CD4-positive, alpha-beta T cell (primary cell): ENCODE measurements around the gene FBXO38. TPM values are rescaled to one million over a fixed set of nuclear protein-coding genes. Genes with fewer than 3 reads are reported as not detected.

Experiments used
- ATAC-seq: fragments of 200-7000 bp; cut with Tn5 transposase; one replicate; pipeline ENCODE4 v1.10.0; 2022; ENCODE audit warnings: mild to moderate bottlenecking; ENCODE audit not compliant: poor library complexity
- CTCF ChIA-PET: fragments of 350-600 bp; sonication (Branson Sonifier 250); formaldehyde crosslinking; loops from one replicate; lab custom pipeline; 2021; ENCODE audit warnings: antibody characterized with exemption, inconsistent platforms; lab: Charles Lee
- POLR2A ChIA-PET: fragments of 350-600 bp; sonication (Branson Sonifier 250); formaldehyde crosslinking; loops from one replicate; lab custom pipeline; 2021; ENCODE audit warnings: antibody characterized with exemption, inconsistent platforms; lab: Charles Lee
- DNase-seq, 14 experiments: peaks; one replicate each; pipeline ENCODE4 v3.0.0-alpha.2; 2013 to 2020; ENCODE audit warnings: mixed read lengths in 2 of 14
- H3K27ac ChIP-seq, 2 donors: one replicate each; pipeline versions ENCODE4 v1.5.1 to v1.7.0; 2013; ENCODE audit warnings: low read length in 2 of 2, low read depth in 1 of 2, mild to moderate bottlenecking in 1 of 2
- H3K27me3 ChIP-seq, 2 experiments: 1 replicate in 1 of 2; 2 replicates in 1 of 2; pipeline versions ENCODE4 v1.6.1 to v1.7.0; 2013; ENCODE audit warnings: low read length in 2 of 2, control low read depth in 1 of 2, mild to moderate bottlenecking in 1 of 2, moderate library complexity in 1 of 2; ENCODE audit not compliant: insufficient read depth in 2 of 2, control insufficient read depth in 1 of 2
- H3K36me3 ChIP-seq: one replicate; pipeline ENCODE4 v1.6.1; 2013; ENCODE audit warnings: low read length, control low read depth; ENCODE audit not compliant: insufficient read depth
- H3K4me1 ChIP-seq: one replicate; pipeline ENCODE4 v1.6.1; 2013; ENCODE audit warnings: low read length, control low read depth; ENCODE audit not compliant: insufficient read depth
- H3K4me3 ChIP-seq: one replicate; pipeline ENCODE4 v1.5.1; 2013; ENCODE audit warnings: mild to moderate bottlenecking, low read length, moderate library complexity
- H3K9me3 ChIP-seq, 2 experiments: 1 replicate in 1 of 2; 2 replicates in 1 of 2; pipeline versions ENCODE4 v1.6.1 to v1.7.0; 2013; ENCODE audit warnings: low read length in 2 of 2, mild to moderate bottlenecking in 2 of 2, control low read depth in 1 of 2, moderate library complexity in 1 of 2; ENCODE audit not compliant: control insufficient read depth in 1 of 2, insufficient read depth in 1 of 2
- H3K27ac Mint-ChIP-seq: one replicate; pipeline ENCODE4 v1.8.0; 2020; ENCODE audit warnings: mixed read lengths
- H3K27me3 Mint-ChIP-seq: one replicate; pipeline ENCODE4 v1.8.0; 2021; ENCODE audit warnings: mixed read lengths
- H3K36me3 Mint-ChIP-seq: one replicate; pipeline ENCODE4 v1.8.0; 2021; ENCODE audit warnings: low read depth, mixed read lengths
- H3K4me1 Mint-ChIP-seq: one replicate; pipeline ENCODE4 v1.8.0; 2021; ENCODE audit warnings: low read depth, mixed read lengths
- H3K4me3 Mint-ChIP-seq: one replicate; pipeline ENCODE4 v1.8.0; 2020; ENCODE audit warnings: mild to moderate bottlenecking, mixed read lengths
- H3K9me3 Mint-ChIP-seq: one replicate; pipeline ENCODE4 v1.8.0; 2020; ENCODE audit warnings: mixed read lengths
- CTCF ChIP-seq: fragments of 200-600 bp; IDR thresholded peaks from one replicate; pipeline ENCODE4 v1.8.0; 2022; ENCODE audit warnings: antibody characterized with exemption, mild to moderate bottlenecking
- intact Hi-C, 2 experiments: fragments of 100-400 bp; cut with DNase I in 1 of 2; cut with micrococcal nuclease in 1 of 2; formaldehyde crosslinking; loops; one replicate each; pipeline versions ENCODE4 v1.15.1 to v1.9.0; 2023 to 2025; cut with DNase I, micrococcal nuclease
- total RNA-seq, 174 experiments: library from RNA in 2 of 174; stranded (reverse) in 2 of 174; gene quantifications; one replicate each; pipeline ENCODE4 v1.2.3 and lab custom pipeline; 2021 to 2026

Gene FBXO38
- total RNA-seq, 2 experiments from 2014 or later, result 45.7 to 47.3 TPM

- H3K27ac ChIP-seq, result no peak overlapping the region
- no peak for ATAC-seq
- intact Hi-C loops, result no loop called here
- no peaks in the 10 kb centered on the region for H3K9me3 ChIP-seq
- CTCF ChIA-PET, result no interaction called here
- Mint-ChIP-seq H3K27me3 (peaks cover 23% of the 10 kb centered on the region), H3K27ac (no peak overlapping the region), H3K9me3 (no peaks in the 10 kb centered on the region), H3K36me3 (no peaks in the 10 kb centered on the region), H3K4me3 (no peak overlapping the region), H3K4me1 (no peaks in the 10 kb centered on the region)
- H3K36me3 ChIP-seq, result no peaks in the 10 kb centered on the region
- no peaks in the 10 kb centered on the region for H3K27me3 ChIP-seq
- H3K4me1 ChIP-seq, result no peaks in the 10 kb centered on the region
- POLR2A ChIA-PET, result no interaction called here
- DNase-seq, result no peak
- no peak for TF ChIP-seq CTCF
- H3K4me3 ChIP-seq, result no peak overlapping the region
These were observed 93.7 kb downstream of the FBXO38 start for GRCh38 chr5:148477429-148477828.

- no peak for DNase-seq
- CTCF ChIA-PET, result no interaction called here
- Histone ChIP-seq H3K27me3 (peaks cover 2 to 6% of the 10 kb centered on the region in 2 experiments), H3K36me3 (no peaks in the 10 kb centered on the region), H3K4me1 (no peaks in the 10 kb centered on the region), H3K4me3 (no peak overlapping the region), H3K27ac (no peak overlapping the region), H3K9me3 (no peaks in the 10 kb centered on the region)
- Mint-ChIP-seq H3K27me3 (peaks cover 53% of the 10 kb centered on the region), H3K27ac (no peak overlapping the region), H3K9me3 (no peaks in the 10 kb centered on the region), H3K36me3 (no peaks in the 10 kb centered on the region), H3K4me3 (no peak overlapping the region), H3K4me1 (no peaks in the 10 kb centered on the region)
- TF ChIP-seq CTCF, result no peak
- no peak for ATAC-seq
- intact Hi-C loops, result loop anchor here (5.0 to 10.0 kb wide), 2 partner anchors 305 to 307 kb away; no protein-coding TSS in a partner anchor
- POLR2A ChIA-PET, result no interaction called here
These were observed 98.4 kb downstream of the FBXO38 start for GRCh38 chr5:148482196-148482595.

DNA sequence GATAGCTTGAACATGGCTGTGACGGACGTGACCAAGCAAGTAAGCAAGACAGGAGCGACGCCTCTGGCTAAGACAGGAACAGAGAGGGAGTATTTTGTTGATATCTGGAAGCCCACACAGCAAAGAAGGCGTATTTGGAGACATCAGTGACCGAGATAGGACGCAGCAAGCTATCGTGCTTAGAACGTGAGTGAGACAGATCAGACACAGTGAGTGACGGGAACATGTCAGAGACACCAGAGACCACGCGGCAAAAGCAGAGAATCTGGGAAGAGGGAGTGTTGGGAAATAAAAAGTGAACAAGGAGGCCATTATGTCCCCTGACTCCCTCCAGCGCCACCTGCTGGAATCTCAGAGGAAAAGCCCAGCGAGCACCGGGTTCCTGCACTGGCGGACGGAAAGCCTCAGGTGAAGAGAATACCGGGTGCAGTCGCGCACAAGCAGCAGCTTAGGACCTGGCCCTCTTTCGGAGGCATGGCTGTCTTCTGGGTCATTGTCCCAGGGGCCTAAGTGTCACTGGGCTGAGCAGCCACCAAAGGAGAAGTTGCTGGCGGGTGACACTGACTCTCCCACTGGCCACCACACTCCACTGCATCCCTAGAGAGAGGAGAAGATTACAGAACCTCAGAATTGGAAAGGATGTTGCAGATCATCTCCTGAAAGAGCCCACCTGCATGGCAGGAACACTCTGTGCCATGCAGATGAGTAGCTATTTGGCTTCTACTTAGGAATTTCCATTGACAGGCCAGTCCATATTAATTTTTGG lies 99.1 kb downstream of the FBXO38 start:
- peak; percentile 60 for TF ChIP-seq CTCF
- Mint-ChIP-seq H3K4me1 (no peaks in the 10 kb centered on the region), H3K36me3 (no peaks in the 10 kb centered on the region), H3K27me3 (peaks cover 56% of the 10 kb centered on the region), H3K4me3 (no peak overlapping the region), H3K27ac (no peak overlapping the region), H3K9me3 (no peaks in the 10 kb centered on the region)
- no peaks in the 10 kb centered on the region for H3K4me1 ChIP-seq
- intact Hi-C loops, result loop anchor here (5.0 to 10.0 kb wide), 2 partner anchors 306 to 308 kb away; no protein-coding TSS in a partner anchor
- ATAC-seq (peak; percentile 55), DNase-seq (peak; percentile 29 to 72 (median 42))
- H3K27me3 ChIP-seq, result peaks cover 2 to 11% of the 10 kb centered on the region in 2 experiments
- CTCF ChIA-PET, result no interaction called here
- H3K36me3 ChIP-seq, result no peaks in the 10 kb centered on the region
- no peak overlapping the region for H3K27ac ChIP-seq
- no peak overlapping the region for H3K4me3 ChIP-seq
- no peaks in the 10 kb centered on the region for H3K9me3 ChIP-seq
- POLR2A ChIA-PET, result no interaction called here
